HL-60/S4 (cell line): ENCODE measurements around the gene TEX48.

ENCODE experiments used
- in situ Hi-C: fragments of 300-500 bp; cut with MboI; formaldehyde crosslinking; loops from 2 replicates; pipeline ENCODE4 v1.14.3; 2022; ENCODE audit warnings: low sequenced_read_pairs

Gene TEX48

GRCh38 chr9:114674076-114674797 is 7.8 kb downstream of the TEX48 start:
- in situ Hi-C loops, result no loop called here

- in situ Hi-C loops, result no loop called here
Measured at GRCh38 chr9:114671605-114672004, 10.4 kb downstream of the TEX48 start.

GRCh38 chr9:114669961-114670360 is 12.0 kb downstream of the TEX48 start:
- in situ Hi-C loops, result no loop called here

GRCh38 chr9:114668146-114668545 is 13.8 kb downstream of the TEX48 start:
- in situ Hi-C loops, result no loop called here

GRCh38 chr9:114666851-114667250 is 15.1 kb downstream of the TEX48 start:
- in situ Hi-C loops, result no loop called here

- in situ Hi-C loops, result no loop called here
Measured at GRCh38 chr9:114666401-114666800, 15.6 kb downstream of the TEX48 start.

GRCh38 chr9:114664181-114664580 is 17.8 kb downstream of the TEX48 start:
- in situ Hi-C loops, result no loop called here

- in situ Hi-C loops, result no loop called here
Measured at GRCh38 chr9:114662081-114662989, 19.7 kb downstream of the TEX48 start.

- in situ Hi-C loops, result loop anchor here (10.0 kb wide), 1 partner anchor 253 kb away; no protein-coding TSS in a partner anchor
Measured at GRCh38 chr9:114657705-114658104, 24.3 kb downstream of the TEX48 start, which contains the start of gene TEX53. TEX53 (minus strand) TSS chr9:114657805; CDS start chr9:114657774, 31 bp downstream.

GRCh38 chr9:114656301-114656700 is 25.7 kb downstream of the TEX48 start:
- in situ Hi-C loops, result loop anchor here (10.0 kb wide), 1 partner anchor 252 kb away; no protein-coding TSS in a partner anchor

GRCh38 chr9:114655689-114656088 is 26.3 kb downstream of the TEX48 start:
- in situ Hi-C loops, result loop anchor here (10.0 kb wide), 1 partner anchor 251 kb away; no protein-coding TSS in a partner anchor

GRCh38 chr9:114653556-114654159 is 28.3 kb downstream of the TEX48 start:
- in situ Hi-C loops, result loop anchor here (10.0 kb wide), 1 partner anchor 249 kb away; no protein-coding TSS in a partner anchor

- in situ Hi-C loops, result loop anchor here (10.0 kb wide), 1 partner anchor 248 kb away; no protein-coding TSS in a partner anchor
Measured at GRCh38 chr9:114652776-114653555, 29.0 kb downstream of the TEX48 start.

- in situ Hi-C loops, result no loop called here
Measured at GRCh38 chr9:114643896-114644295, 38.1 kb downstream of the TEX48 start.

- in situ Hi-C loops, result no loop called here
Measured at GRCh38 chr9:114643001-114643400, 39.0 kb downstream of the TEX48 start.

GRCh38 chr9:114641967-114642366 is 40.0 kb downstream of the TEX48 start:
- in situ Hi-C loops, result no loop called here

GRCh38 chr9:114638404-114638803 is 43.6 kb downstream of the TEX48 start:
- in situ Hi-C loops, result no loop called here

- in situ Hi-C loops, result no loop called here
Measured at GRCh38 chr9:114634387-114634786, 47.6 kb downstream of the TEX48 start.

GRCh38 chr9:114633438-114634089 is 48.4 kb downstream of the TEX48 start:
- in situ Hi-C loops, result no loop called here

GRCh38 chr9:114631166-114631565 is 50.8 kb downstream of the TEX48 start:
- in situ Hi-C loops, result no loop called here
